Measurements from ENCODE around the gene NUDCD3. TPM values are rescaled to one million over a fixed set of nuclear protein-coding genes. Genes with fewer than 3 reads are reported as not detected.

NUDCD3 gene
- total RNA-seq, 1 experiment from 2014 or later = 71.9 TPM

GRCh38 chr7:44331682-44332081, 158.8 kb downstream of the NUDCD3 start:
- H4K91ac ChIP-seq (ENCODE audit: insufficient read length, low read depth, low read length) = no peak overlapping the region
- H3K23me2 ChIP-seq (ENCODE audit: insufficient read length, low read depth, low read length, poor library complexity, severe bottlenecking) = no peaks in the 10 kb centered on the region
- no CpG with 5 or more reads among the region's 5 CpGs for WGBS (ENCODE audit: extremely low coverage, insufficient read length, low lambda C conversion rate)
- no peak overlapping the region for H2BK20ac ChIP-seq (ENCODE audit: low read depth, low read length, poor library complexity, severe bottlenecking)
- H3K9ac ChIP-seq (ENCODE audit: extremely low read depth, insufficient read length, low read length) = no peak overlapping the region
- H2BK5ac ChIP-seq (ENCODE audit: insufficient read length, low read length) = no peak overlapping the region
- no peaks in the 10 kb centered on the region for H3K79me2 ChIP-seq (ENCODE audit: insufficient read depth, low read length)
- Mint-ChIP-seq H3K4me1 (peaks cover 6% of the 10 kb centered on the region in 2 experiments; a peak in 3 of 4 replicates), H3K27me3 (ENCODE audit: low read depth) (peaks cover 40% of the 10 kb centered on the region), H3K4me3 (no peak overlapping the region), H3K9me3 (no peaks in the 10 kb centered on the region), H3K36me3 (ENCODE audit: insufficient read depth in 1 of 3, low read depth in 3 of 3) (no peaks in the 10 kb centered on the region), H3K27ac (no peak overlapping the region)
- no peaks in the 10 kb centered on the region for H3K9me3 ChIP-seq (ENCODE audit: control insufficient read depth, low read depth, low read length)
- H3K56ac ChIP-seq (ENCODE audit: insufficient read length, low read depth, low read length) = no peak overlapping the region
- H3T11ph ChIP-seq (ENCODE audit: low read length) = no peak overlapping the region
- H3K14ac ChIP-seq (ENCODE audit: insufficient read depth, low read length) = no peak overlapping the region
- H2BK12ac ChIP-seq (ENCODE audit: insufficient read length, low read depth, low read length) = no peak overlapping the region
- H3K4me1 ChIP-seq (ENCODE audit: insufficient read depth, low read length) = no peaks in the 10 kb centered on the region
- no peak overlapping the region for H3K18ac ChIP-seq (ENCODE audit: insufficient read length, low read depth, low read length)
- no peak overlapping the region for H2BK15ac ChIP-seq (ENCODE audit: low read depth, low read length)
- DNase-seq = no peak
- H3K79me1 ChIP-seq (ENCODE audit: insufficient read depth, low read depth, low read length, poor library complexity, severe bottlenecking) = no peaks in the 10 kb centered on the region
- H4K8ac ChIP-seq (replicated peaks; ENCODE audit: insufficient read length, low read depth, low read length) = no peak overlapping the region
- no peak overlapping the region for H4K5ac ChIP-seq (ENCODE audit: insufficient read length, low read depth, low read length)
- H3K27ac ChIP-seq (ENCODE audit: insufficient read length, low read depth, low read length) = no peak overlapping the region
- no peak overlapping the region for H3K23ac ChIP-seq (ENCODE audit: insufficient read length, low read depth, low read length)
- no peak overlapping the region for H3K4ac ChIP-seq (ENCODE audit: low read depth, low read length)
- H3K4me2 ChIP-seq (ENCODE audit: insufficient read depth, insufficient read length, low read length) = no peak overlapping the region
- H4K20me1 ChIP-seq (ENCODE audit: control insufficient read depth, insufficient read depth, insufficient read length) = no peaks in the 10 kb centered on the region
- no peak for TF ChIP-seq CTCF (conservative IDR thresholded peaks at IDR 0.05)
- no peak overlapping the region for H2AFZ ChIP-seq (ENCODE audit: low read length)
- H3K27me3 ChIP-seq (ENCODE audit: insufficient read depth, low read length) = peaks cover 6% of the 10 kb centered on the region; the same call in 1 of the 2 replicates
- H2AK5ac ChIP-seq (ENCODE audit: insufficient read length, low read length) = no peak overlapping the region
- no peak overlapping the region for H2BK120ac ChIP-seq (ENCODE audit: low read depth, low read length, poor library complexity, severe bottlenecking)

Data from H9 (cell line).